ENCODE data around the gene PIGU. TPM values are rescaled to one million over a fixed set of nuclear protein-coding genes. Genes with fewer than 3 reads are reported as not detected.

PIGU gene
- total and polyA plus RNA-seq, 2 of the 13 experiments (the other 11 are each of a cell fraction or from before 2014, with no cell fraction given) = 45.5 to 231 TPM

DNA sequence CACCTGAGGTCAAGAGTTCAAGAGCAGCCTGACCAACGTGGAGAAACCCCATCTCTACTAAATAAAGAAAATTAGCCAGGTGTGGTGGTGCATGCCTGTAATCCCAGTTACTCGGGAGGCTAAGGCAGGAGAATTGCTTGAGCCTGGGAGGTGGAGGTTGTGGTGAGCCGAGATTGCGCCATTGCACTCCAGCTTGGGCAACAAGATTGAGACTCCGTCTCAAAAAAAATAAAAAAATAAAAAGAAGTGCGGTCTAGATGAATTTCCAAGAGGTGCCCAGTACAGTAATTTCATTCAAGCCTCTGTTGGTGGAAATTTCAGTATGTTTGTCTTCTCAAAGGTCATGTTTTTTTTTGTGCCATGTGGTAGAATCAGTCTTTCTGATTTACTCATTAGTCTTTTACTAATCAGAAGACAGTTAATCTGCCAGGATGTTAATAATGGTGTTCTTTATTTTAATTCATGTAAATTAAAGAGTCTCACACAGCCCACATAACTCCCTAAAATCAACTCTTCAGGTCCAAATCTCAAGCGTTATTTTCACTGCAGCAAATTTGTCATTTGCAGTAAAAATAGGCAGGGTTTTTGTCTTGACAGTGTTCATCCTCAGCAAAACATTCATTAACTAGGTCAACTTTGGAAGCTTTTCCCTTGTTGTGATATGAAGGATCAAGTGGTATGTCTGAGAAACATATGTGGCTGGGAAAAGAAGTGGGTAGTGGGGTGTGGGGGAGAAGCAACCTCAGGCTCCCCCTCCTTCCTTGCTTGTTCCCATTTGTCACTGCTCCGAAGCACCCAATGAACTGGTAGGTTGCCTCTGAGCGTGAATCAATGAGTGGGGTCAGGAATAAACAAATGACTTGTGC, 40.6 kb upstream of the PIGU start (continued):
- no peak for TF ChIP-seq KDM2A (CRISPR knock-in tag; IDR thresholded peaks at IDR 0.05; ENCODE audit: borderline replicate concordance, low read depth)
- TF ChIP-seq ZNF792 (CRISPR knock-in tag; IDR thresholded peaks at IDR 0.05) = 0 out of 2 replicates have a peak, but pooled peaks have one; percentile 24
- no peak for TF ChIP-seq ZNF782 (CRISPR knock-in tag; IDR thresholded peaks at IDR 0.05; ENCODE audit: borderline replicate concordance)
- TF ChIP-seq ZNF879 (CRISPR knock-in tag; IDR thresholded peaks at IDR 0.05) = no peak
- no peak; the same call in 1 of the 2 replicates for TF ChIP-seq ZNF556 (CRISPR knock-in tag; IDR thresholded peaks at IDR 0.05; ENCODE audit: borderline replicate concordance)
- no peak for TF ChIP-seq SKI (IDR thresholded peaks at IDR 0.05; ENCODE audit: partially characterized antibody)
- TF ChIP-seq, protein P1, sequence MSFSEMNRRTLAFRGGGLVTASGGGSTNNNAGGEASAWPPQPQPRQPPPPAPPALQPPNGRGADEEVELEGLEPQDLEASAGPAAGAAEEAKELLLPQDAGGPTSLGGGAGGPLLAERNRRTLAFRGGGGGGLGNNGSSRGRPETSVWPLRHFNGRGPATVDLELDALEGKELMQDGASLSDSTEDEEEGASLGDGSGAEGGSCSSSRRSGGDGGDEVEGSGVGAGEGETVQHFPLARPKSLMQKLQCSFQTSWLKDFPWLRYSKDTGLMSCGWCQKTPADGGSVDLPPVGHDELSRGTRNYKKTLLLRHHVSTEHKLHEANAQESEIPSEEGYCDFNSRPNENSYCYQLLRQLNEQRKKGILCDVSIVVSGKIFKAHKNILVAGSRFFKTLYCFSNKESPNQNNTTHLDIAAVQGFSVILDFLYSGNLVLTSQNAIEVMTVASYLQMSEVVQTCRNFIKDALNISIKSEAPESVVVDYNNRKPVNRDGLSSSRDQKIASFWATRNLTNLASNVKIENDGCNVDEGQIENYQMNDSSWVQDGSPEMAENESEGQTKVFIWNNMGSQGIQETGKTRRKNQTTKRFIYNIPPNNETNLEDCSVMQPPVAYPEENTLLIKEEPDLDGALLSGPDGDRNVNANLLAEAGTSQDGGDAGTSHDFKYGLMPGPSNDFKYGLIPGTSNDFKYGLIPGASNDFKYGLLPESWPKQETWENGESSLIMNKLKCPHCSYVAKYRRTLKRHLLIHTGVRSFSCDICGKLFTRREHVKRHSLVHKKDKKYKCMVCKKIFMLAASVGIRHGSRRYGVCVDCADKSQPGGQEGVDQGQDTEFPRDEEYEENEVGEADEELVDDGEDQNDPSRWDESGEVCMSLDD (CRISPR knock-in tag; IDR thresholded peaks at IDR 0.05; ENCODE audit: borderline replicate concordance) = 0 out of 2 replicates have a peak, but pooled peaks have one; percentile 23
- TF ChIP-seq PAWR (CRISPR knock-in tag; IDR thresholded peaks at IDR 0.05; ENCODE audit: borderline replicate concordance) = no peak
- TF ChIP-seq, protein P2, sequence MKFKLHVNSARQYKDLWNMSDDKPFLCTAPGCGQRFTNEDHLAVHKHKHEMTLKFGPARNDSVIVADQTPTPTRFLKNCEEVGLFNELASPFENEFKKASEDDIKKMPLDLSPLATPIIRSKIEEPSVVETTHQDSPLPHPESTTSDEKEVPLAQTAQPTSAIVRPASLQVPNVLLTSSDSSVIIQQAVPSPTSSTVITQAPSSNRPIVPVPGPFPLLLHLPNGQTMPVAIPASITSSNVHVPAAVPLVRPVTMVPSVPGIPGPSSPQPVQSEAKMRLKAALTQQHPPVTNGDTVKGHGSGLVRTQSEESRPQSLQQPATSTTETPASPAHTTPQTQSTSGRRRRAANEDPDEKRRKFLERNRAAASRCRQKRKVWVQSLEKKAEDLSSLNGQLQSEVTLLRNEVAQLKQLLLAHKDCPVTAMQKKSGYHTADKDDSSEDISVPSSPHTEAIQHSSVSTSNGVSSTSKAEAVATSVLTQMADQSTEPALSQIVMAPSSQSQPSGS (CRISPR knock-in tag; IDR thresholded peaks at IDR 0.05) = peak; percentile 60; the same call in 1 of the 2 replicates
- no peak; the same call in 1 of the 2 replicates for TF ChIP-seq ZNF136 (CRISPR knock-in tag; IDR thresholded peaks at IDR 0.05; ENCODE audit: low read depth)
- TF ChIP-seq GLI4 (CRISPR knock-in tag; IDR thresholded peaks at IDR 0.05; ENCODE audit: borderline replicate concordance) = no peak
- no peak for TF ChIP-seq ZNF557 (CRISPR knock-in tag; IDR thresholded peaks at IDR 0.05)
- TF ChIP-seq, protein P3, sequence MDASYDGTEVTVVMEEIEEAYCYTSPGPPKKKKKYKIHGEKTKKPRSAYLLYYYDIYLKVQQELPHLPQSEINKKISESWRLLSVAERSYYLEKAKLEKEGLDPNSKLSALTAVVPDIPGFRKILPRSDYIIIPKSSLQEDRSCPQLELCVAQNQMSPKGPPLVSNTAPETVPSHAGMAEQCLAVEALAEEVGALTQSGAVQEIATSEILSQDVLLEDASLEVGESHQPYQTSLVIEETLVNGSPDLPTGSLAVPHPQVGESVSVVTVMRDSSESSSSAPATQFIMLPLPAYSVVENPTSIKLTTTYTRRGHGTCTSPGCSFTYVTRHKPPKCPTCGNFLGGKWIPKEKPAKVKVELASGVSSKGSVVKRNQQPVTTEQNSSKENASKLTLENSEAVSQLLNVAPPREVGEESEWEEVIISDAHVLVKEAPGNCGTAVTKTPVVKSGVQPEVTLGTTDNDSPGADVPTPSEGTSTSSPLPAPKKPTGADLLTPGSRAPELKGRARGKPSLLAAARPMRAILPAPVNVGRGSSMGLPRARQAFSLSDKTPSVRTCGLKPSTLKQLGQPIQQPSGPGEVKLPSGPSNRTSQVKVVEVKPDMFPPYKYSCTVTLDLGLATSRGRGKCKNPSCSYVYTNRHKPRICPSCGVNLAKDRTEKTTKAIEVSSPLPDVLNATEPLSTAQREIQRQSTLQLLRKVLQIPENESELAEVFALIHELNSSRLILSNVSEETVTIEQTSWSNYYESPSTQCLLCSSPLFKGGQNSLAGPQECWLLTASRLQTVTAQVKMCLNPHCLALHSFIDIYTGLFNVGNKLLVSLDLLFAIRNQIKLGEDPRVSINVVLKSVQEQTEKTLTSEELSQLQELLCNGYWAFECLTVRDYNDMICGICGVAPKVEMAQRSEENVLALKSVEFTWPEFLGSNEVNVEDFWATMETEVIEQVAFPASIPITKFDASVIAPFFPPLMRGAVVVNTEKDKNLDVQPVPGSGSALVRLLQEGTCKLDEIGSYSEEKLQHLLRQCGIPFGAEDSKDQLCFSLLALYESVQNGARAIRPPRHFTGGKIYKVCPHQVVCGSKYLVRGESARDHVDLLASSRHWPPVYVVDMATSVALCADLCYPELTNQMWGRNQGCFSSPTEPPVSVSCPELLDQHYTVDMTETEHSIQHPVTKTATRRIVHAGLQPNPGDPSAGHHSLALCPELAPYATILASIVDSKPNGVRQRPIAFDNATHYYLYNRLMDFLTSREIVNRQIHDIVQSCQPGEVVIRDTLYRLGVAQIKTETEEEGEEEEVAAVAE (CRISPR knock-in tag; IDR thresholded peaks at IDR 0.05; ENCODE audit: borderline replicate concordance) = no peak; the same call in 1 of the 2 replicates
- no peak; the same call in 1 of the 2 replicates for TF ChIP-seq ELF3 (CRISPR knock-in tag; IDR thresholded peaks at IDR 0.05)
- no peak for TF ChIP-seq TOPORS (CRISPR knock-in tag; IDR thresholded peaks at IDR 0.05)
- TF ChIP-seq ZNF10 (CRISPR knock-in tag; IDR thresholded peaks at IDR 0.05; ENCODE audit: borderline replicate concordance, low read depth) = no peak
- no peak for TF ChIP-seq ESRRA (CRISPR knock-in tag; IDR thresholded peaks at IDR 0.05; ENCODE audit: low read depth)
- TF ChIP-seq, protein P4, sequence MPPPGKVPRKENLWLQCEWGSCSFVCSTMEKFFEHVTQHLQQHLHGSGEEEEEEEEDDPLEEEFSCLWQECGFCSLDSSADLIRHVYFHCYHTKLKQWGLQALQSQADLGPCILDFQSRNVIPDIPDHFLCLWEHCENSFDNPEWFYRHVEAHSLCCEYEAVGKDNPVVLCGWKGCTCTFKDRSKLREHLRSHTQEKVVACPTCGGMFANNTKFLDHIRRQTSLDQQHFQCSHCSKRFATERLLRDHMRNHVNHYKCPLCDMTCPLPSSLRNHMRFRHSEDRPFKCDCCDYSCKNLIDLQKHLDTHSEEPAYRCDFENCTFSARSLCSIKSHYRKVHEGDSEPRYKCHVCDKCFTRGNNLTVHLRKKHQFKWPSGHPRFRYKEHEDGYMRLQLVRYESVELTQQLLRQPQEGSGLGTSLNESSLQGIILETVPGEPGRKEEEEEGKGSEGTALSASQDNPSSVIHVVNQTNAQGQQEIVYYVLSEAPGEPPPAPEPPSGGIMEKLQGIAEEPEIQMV (CRISPR knock-in tag; IDR thresholded peaks at IDR 0.05; ENCODE audit: low read depth) = no peak
